WERI-Rb-1 (cell line): ENCODE measurements around the gene PITPNC1.

Experiments used
- DNase-seq: peaks from one replicate; pipeline ENCODE4 v3.0.0-alpha.2; 2020
- H3K27ac ChIP-seq: fragments of 250-450 bp; sonication (Bioruptor Pico); 2 replicates; pipeline ENCODE4 v1.5.1; 2020; ENCODE audit warnings: mild to moderate bottlenecking, moderate library complexity
- H3K27me3 ChIP-seq: fragments of 250-450 bp; sonication (Bioruptor Pico); 2 replicates; pipeline ENCODE4 v1.5.1; 2021; ENCODE audit warnings: mild to moderate bottlenecking, low read depth, moderate library complexity; ENCODE audit not compliant: insufficient read depth, severe bottlenecking
- H3K36me3 ChIP-seq: fragments of 250-450 bp; sonication (Bioruptor Pico); 2 replicates; pipeline ENCODE4 v1.5.1; 2020; ENCODE audit warnings: mild to moderate bottlenecking, moderate library complexity
- H3K4me3 ChIP-seq: 2 replicates; pipeline ENCODE4 v1.5.1; 2011; ENCODE audit warnings: low read depth, mild to moderate bottlenecking, control low read depth, low read length
- H3K9me3 ChIP-seq: fragments of 250-450 bp; sonication (Bioruptor Pico); 2 replicates; pipeline ENCODE4 v1.5.1; 2021; ENCODE audit warnings: mild to moderate bottlenecking, moderate library complexity; ENCODE audit not compliant: severe bottlenecking
- CTCF ChIP-seq: IDR thresholded peaks from 2 replicates; pipeline ENCODE4 v1.5.1; 2011; ENCODE audit warnings: low read depth, mild to moderate bottlenecking, control low read depth, inconsistent platforms, low read length

PITPNC1 gene

GRCh38 chr17:67375716-67376115 is 1.4 kb upstream of the PITPNC1 start:
- no peak for DNase-seq
- Histone ChIP-seq H3K27me3 (no peaks in the 10 kb centered on the region), H3K36me3 (no peaks in the 10 kb centered on the region), H3K9me3 (no peaks in the 10 kb centered on the region), H3K4me3 (no peak overlapping the region), H3K27ac (no peak overlapping the region)
- TF ChIP-seq CTCF: no peak

- DNase-seq: no peak
- TF ChIP-seq CTCF: no peak
- H3K4me3 ChIP-seq: peak overlapping the region; percentile 64
- H3K9me3 ChIP-seq: no peaks in the 10 kb centered on the region
- no peaks in the 10 kb centered on the region for H3K36me3 ChIP-seq
- no peak overlapping the region for H3K27ac ChIP-seq
- no peaks in the 10 kb centered on the region for H3K27me3 ChIP-seq
These were observed 705 bp upstream of the PITPNC1 start for GRCh38 chr17:67376415-67376736.

- Histone ChIP-seq H3K27ac (peak overlapping the region; percentile 45), H3K9me3 (no peaks in the 10 kb centered on the region), H3K36me3 (no peaks in the 10 kb centered on the region), H3K27me3 (no peaks in the 10 kb centered on the region), H3K4me3 (peak overlapping the region; percentile 64)
- DNase-seq: peak; percentile 54
- peak; percentile 58 for TF ChIP-seq CTCF
These were observed 690 bp downstream of the PITPNC1 start for GRCh38 chr17:67377488-67378453.

GRCh38 chr17:67378454-67379250 is 1.6 kb downstream of the PITPNC1 start:
- TF ChIP-seq CTCF: peak; percentile 83
- DNase-seq: peak; percentile 91
- H3K27ac ChIP-seq: peak overlapping the region; percentile 51

GRCh38 chr17:67379251-67379630 is 2.2 kb downstream of the PITPNC1 start:
- no peak for DNase-seq
- no peaks in the 10 kb centered on the region for H3K36me3 ChIP-seq
- H3K27ac ChIP-seq: peak overlapping the region; percentile 51
- TF ChIP-seq CTCF: no peak
- H3K4me3 ChIP-seq: peak overlapping the region; percentile 64
- H3K27me3 ChIP-seq: no peaks in the 10 kb centered on the region
- H3K9me3 ChIP-seq: no peaks in the 10 kb centered on the region

More at GRCh38 chr17:67378454-67379250, 1.6 kb downstream of the PITPNC1 start:
- H3K4me3 ChIP-seq: peak overlapping the region; percentile 64
- H3K27me3 ChIP-seq: no peaks in the 10 kb centered on the region
- no peaks in the 10 kb centered on the region for H3K9me3 ChIP-seq
- H3K36me3 ChIP-seq: no peaks in the 10 kb centered on the region
